NCI-H2196 (cell line): ENCODE measurements around the gene PIP4K2A.
"Not testable (repeated sequence)": the region's sequence is repeated elsewhere in the genome, so short reads cannot be mapped to it uniquely, and the experiment has no call there.

Experiments
- DNase-seq: peaks from one replicate; lab custom pipeline; 2025; ENCODE audit not compliant: unreplicated experiment; lab: John Stamatoyannopoulos, UW

Gene PIP4K2A

DNA sequence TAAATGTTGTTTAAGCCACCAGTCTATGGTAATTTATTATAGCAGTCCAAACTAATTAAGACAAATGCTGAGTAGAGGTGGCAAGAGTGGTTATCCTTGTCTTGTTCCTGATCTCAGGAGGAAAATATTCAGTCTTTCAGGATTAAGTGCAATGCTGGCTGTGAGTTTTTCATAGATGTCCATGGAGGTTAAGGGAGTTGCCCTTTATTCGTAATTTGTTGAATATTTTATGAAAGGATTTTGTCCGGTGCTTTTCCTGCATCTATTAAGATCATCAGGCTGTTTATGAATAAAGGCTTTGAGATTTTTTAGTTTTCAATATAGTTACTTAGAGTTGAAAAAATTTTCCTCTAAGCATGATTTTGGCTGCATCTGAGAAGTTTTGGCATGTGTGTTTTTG lies 186.9 kb downstream of the PIP4K2A start:
- DNase-seq: no peak

DNA sequence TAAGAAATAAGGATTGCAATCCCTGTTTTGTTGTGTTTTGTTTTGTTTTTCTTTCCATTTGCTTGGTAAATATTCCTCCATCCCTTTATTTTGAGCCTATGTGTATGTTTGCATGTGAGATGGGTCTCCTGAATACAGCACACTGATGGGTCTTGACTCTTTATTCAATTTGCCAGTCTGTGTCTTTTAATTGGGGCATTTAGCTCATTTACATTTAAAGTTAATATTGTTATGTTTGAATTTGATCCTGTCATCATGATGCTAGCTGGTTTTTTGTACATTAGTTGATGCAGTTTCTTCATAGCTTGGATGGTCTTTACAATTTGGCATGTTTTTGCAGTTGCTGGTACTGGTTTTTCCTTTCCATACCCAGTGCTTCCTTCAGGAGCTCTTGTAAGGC lies 190.0 kb downstream of the PIP4K2A start:
- not testable (repeated sequence) for DNase-seq

DNA sequence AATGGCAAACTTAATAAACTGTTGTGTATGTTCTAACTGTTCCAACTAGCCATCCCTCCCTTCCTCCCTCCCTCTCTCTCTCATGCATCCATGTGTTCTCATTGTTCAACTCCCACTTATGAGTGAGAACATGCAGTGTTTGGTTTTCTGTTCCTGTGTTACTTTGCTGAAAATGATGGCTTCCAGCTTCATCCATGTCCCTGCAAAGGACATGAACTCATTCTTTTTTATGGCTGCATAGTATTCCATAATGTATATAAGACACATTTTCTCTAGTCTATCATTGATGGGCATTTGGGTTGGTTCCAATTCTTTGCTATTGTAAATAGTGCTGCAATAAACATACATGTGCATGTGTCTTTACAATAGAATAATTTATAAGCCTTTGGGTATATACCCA lies 193.7 kb downstream of the PIP4K2A start:
- not testable (repeated sequence) for DNase-seq

DNA sequence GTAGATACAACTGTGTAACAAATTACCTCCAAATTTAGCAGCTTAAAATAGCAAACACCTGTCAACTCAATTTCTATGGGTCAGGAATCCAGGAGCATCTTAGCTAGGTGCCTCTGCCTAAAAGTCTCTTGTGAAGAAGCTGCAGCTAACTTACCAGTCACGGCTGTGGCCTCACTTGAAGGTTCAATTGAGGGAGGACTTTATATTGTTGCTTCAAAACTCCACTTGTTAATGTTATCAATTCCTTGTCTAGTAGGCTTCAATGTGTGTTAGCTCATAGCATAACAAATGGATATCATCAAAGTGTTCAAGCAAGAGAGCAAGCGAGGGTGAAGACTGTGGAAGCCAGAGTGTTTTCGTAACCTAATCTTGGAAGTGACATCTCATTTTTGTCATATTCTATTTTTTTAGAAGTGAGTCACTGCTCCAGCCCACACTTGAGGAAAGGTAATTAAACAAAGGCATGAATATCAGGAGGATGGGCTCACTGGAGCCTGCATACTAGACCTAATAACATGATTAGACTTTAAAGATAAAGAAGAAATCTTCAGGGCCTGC lies 196.1 kb downstream of the PIP4K2A start:
- no peak for DNase-seq

DNA sequence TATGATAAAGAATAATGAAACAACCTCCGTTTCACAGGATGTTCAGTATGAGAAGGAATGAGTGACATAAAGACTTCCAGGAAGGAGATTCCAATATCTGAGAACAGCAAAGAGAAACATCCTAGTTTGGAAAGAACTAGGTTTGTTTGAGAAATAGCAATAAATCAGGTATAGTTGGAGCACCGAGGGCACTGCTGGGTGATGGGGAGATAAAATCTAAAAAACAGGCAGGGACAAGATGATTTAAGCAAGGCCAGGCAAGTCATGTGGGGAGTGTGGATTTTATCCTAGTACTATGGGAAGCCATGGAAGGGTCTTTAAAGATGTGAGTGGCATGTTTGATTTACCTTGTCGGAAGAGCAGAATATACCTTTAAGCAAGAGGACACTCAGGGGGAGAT lies 199.4 kb downstream of the PIP4K2A start:
- no peak for DNase-seq

DNA sequence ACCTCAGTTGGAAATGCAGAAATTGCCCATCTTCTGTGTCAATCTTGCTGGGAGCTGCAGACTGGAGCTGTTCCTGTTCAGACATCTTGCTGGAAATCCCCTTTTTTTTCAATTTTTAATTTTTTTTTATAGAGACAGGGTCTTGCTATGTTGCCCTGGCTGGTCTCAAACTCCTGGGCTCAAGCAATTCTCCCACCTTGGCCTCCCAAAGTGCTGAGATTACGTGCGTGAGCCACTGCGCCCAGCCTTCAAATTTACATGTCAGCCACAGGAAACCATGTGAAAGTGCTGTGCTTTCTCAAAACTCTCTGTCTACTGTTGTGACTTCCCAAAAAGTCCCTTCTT lies 200.0 kb downstream of the PIP4K2A start:
- DNase-seq: not testable (repeated sequence)

DNA sequence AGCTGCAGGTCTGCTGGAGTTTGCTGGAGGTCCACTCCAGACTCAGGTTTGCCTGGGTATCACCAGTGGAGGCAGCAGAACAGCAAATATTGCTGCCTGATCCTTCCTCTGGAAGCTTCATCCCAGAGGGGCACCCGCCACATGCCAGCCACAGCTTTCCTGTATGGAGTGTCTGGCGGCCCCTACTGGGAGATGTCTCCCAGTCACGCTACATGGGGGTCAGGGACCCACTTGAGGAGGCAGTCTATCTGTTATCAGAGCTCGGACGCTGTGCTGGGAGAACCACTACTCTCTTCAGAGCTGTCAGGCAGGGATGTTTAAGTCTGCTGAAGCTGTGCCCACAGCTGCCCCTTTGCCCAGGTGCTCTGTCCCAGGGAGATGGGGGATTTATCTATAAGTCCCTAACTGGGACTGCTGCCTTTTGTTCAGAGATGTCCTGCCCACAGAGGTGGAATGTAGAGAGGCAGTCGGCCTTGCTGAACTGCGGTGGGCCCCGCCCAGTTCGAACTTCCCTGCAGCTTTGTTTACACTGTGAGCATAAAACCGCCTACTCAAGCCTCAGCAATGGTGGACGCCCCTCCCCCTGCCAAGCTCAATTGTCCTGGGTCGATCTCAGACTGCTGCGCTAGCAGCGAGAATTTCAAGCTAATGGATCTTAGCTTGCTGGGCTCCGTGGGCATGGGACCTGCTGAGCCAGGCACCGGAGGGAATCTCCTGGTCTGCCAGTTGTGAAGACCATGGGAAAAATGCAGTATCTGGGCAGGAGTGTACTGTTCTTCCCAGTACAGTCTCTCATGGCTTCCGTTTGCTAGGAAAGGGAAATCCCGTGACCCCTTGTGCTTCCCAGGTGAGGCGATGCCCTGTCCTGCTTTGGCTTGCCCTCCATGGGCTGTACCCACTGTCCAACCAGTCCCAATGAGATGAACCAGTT lies 200.6 kb downstream of the PIP4K2A start:
- DNase-seq: not testable (repeated sequence)

DNA sequence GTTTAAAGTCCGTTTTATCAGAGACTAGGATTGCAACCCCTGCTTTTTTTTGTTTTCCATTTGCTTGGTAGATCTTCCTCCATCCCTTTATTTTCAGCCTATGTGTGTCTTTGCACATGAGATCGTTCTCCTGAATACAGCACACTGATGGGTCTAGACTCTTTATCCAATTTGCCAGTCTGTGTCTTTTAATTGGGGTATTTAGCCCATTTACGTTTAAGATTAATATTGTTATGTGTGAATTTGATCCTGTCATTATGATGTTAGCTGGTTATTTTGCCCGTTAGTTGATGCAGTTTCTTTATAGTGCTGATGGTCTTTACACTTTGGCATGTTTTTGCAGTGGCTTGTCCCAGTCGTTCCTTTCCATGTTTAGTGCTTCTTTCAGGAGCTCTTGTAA lies 202.4 kb downstream of the PIP4K2A start:
- not testable (repeated sequence) for DNase-seq

DNA sequence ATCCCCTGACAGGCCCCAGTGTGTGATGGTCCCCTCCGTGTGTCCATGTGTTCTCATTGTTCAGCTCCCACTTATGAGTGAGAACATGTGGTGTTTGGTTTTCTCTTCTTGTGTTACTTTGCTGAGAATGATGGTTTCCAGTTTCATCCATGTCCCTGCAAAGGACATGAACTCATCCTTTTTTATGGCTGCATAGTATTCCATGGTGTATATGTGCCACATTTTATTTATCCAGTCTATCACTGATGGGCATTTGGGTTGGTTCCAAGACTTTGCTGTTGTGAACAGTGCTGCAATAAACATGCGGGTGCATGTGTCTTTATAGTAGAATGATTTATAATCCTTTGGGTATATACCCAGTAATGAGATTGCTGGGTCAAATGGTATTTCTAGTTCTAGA lies 206.2 kb downstream of the PIP4K2A start:
- DNase-seq: not testable (repeated sequence)

DNA sequence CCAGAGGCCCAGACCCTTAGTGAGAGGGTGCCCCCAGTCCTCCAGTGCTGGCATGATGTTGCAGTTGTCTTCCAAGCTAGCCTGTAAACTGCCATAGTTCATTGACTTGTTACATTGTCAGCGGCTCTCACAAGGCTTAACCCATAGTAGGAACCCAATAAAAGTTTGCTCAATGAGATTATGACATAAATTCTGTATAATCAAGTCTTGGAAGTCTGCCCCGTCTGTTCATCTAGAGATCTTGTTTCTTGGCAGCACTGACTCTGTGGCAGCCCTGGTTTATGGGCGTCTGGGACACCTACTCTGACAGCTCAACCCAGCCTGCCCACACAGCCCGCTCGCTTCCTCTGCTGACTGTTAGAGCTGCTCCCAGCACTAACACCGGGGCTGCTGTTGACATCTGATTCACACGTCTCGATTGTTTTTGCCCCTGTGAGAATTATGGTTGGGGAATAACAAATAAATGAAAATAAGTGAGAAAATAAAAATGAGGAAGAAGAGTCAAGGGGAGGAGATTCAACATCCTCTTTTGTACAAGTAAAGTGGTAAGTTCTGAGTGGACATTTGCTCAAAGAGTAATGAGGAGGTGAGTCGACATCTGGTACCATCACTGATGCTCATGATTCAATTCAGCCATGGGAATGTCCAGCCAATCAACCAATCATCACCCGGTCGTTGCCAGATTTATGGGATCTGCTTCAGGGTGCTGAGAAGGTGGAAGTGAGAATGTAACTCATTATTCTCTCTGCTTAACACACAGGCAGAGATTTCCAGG lies 208.3 kb downstream of the PIP4K2A start:
- DNase-seq: no peak

DNA sequence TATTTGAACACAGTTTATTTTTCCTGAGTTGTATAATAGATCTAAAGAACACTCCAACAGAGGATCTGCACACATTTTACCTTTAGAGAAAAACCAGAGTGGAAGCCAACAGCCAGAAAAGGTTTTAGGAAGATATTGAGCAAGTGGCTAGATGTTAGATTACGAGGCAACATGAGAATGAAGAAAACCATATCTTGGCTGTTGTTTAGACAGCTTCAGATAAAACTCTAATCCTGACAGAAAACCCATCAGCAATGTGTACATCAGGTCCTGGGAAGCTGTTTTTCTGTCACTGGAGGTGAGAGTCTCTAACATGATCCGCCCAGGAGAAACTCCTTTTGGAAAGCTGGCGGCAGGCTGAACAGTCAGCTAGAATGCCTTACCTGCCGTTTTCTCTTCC lies 209.6 kb downstream of the PIP4K2A start:
- no peak for DNase-seq

DNA sequence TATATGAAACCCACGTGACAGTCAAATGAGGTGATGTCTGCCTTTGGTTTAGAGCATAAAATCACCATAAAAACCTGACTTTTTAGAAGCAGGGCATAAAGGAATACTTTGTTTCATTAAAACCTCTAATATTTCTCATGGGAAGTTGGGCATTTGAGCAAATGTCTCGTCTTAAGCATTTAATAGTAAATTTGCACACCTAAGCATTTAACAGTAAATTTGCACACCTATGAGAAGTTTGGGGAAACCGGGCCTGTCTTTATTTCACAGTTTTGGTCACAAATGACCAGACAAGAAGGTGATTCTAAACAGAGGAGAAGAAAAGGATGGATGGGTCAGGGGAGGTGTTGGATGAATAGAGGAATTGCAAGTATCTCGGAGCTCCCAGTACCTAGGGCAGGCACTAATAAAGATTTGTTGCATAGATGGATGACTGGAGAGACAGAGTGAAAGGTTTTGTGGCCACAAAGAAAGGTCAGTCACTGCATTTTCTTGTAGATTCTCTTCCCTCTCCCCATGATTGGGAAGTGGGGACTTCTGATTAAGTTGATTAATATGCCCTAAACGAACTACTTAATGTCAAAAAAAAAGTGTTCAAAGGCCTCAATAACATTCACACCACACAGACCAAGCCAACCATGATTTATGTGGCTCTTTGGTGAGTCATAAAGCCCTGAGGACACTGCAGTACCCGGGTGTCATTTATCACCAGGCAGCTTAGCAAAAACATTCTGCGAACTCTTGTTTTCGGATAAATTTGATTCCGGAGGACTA lies 210.9 kb downstream of the PIP4K2A start:
- no peak for DNase-seq

DNA sequence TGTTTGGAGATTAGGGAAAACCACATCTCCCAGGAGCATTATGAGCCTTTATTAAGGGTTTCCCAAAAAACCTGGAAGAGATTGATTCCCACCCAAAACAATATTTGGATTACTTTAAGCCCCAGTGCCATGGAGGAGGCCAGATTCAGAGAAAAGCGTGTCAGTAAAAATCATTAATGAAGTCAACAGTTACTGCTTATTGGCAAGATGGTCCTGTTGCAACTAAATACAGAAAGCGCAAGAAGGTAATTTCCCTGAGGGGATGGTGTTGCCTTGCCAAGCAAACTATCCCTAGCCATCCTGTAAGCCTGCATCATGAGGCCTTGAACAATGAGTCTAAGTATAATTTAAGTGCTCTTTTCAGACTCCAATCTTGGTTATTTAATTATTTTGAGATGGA lies 212.5 kb downstream of the PIP4K2A start:
- DNase-seq: no peak

DNA sequence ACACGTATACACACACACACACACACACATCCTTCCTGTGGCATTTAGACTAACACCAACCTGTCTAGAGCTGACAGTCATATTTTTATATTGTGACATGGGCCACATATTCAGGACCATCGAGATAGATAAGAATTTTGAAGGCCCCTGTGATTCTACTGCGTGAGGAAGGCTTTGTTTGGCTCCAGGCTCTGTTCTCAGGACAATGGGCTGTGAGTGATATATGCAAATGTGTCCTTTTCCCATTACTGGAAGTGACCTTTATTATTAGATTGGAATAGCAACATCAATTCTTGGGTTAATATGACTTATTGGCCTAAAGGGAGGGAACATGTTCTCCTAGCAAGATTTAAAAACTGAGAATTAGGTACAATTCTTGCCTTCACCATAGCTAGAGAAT lies 213.0 kb downstream of the PIP4K2A start:
- no peak for DNase-seq

DNA sequence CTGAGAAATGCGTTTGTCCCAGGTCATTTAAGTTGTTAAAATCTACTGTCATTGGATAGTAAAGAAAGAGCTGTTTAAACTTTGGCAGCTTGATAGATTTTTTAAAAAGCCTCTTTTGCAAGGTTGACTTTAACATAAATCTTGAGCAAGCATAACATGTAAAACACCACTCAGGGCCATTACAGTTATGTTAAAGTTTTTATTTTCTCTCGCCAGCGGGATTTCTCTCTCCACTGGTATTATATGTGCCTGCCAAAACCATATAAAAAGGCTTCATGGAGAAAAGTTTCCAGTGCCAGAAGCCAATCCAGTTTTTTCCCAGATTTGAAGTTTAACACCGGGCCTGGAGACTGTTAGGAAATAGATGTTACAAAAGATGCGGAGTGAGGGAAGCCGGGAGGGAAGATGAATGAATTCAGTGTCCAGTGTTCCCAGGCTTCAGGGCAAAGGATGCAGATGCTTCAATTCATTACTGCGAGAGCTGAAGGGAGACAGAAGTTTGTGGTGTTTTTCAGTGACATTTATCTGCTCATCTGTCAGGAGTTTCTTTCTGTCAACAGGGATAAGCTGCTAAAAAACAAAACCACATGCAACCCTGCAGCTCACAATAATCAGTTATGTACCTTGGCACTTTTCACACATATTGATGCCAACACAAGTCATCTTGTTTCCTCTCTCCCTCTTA lies 213.6 kb downstream of the PIP4K2A start:
- no peak for DNase-seq

DNA sequence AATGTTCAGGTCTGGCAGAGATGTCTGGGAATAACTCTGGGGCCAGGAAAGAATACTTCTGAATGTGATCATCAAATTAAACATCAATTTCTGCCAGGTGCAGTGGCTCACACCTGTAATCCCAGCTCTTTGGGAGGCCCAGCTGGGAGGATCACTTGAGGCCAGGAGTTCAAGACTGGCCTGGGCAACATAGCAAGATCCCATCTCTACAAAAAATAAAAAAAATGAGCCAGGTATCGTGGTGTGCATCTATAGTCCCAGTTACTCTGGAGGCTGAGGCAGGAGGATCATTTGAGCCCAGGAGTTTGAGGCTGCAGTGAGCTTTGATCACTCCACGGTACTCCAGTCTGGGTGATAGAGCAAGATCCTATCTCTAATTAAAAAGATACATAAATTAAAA lies 214.4 kb downstream of the PIP4K2A start:
- DNase-seq: not testable (repeated sequence)

DNA sequence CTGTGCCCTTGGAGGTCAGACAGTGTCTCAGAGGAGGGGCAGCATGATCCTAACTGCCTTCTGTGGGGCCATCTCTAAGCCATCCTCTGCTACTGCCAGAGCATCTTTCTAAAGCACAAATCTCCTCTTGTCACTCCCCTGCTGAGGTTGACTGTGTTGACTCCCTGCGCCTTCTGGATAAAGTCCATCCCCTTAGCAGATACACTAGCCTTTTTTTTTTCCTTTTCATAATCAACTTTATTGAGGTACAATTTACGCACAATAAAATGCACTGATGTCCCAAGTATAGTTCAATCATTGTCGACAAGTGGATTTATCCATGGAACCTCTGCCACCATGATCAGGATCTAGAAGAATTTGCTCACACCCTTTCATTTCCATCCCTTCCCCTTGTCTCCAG lies 219.0 kb downstream of the PIP4K2A start:
- DNase-seq: no peak

DNA sequence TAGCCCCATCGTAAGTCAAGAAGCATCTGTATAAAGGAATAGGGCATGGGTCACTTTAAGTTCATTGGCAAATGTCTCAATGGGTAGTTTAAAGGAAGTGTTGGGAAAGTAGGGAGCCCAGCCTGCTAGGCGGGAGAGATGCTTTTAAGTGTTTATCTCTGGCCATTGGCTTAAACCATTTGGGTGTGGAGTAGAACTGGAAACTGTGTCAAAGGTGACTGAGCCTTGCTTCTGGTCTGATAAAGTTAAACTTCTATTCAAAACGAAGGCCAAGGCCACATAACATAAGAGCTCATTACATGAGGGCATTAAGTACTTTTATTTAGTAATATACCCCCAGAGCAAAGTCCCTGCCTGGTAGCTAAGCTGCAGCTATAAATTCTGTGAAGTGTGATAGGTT lies 220.4 kb downstream of the PIP4K2A start:
- DNase-seq: no peak

DNA sequence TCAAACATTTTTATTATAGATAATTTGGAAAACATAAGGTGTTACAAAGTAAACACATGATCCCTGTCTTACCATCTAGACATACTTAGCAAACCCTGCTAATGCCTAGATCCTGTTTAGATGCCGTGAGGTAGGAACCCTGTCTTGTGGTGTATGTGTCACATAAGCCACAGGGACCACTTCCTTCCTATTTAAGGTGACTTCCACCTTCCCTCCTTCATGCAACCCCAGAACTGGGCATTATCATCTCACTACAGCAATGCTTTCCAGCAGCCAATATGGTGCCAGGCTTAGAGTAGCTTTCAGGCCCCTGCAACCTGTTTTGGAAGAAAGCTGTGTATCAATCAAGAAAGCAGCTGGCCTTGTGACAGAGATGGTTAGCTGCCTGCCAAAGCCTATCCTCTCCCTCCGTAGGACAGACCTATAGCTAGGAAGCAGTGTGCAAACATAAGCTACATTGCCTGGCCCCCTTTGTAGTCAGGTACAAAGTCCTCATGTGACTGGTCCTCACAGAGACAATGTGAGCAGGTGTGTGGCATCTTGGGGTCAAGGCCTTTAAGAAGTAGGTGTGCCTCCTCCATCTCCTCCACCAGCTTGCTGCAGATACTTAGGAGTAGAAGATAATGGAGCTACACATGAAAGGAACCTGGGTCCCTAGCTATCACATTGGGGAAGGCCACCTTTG lies 222.3 kb downstream of the PIP4K2A start:
- no peak for DNase-seq

DNA sequence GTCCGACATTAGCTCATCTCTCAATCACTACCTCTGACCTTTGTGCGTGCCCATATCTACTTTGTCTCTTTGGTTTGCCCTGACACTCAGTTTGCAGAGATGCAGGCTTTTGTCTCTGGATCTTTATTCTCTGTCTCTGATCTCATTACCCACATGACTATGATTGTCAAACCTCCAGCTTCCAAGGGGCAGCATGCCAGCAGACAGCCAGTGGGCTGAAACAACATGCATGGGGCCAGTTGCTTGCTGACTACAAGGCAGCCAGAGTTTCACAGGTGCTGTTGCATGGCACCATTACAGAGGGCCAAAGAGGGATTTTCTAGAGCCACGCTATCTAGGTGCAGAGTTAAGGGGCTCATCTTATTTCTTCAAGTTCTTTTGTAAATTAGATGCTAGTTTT lies 222.9 kb downstream of the PIP4K2A start:
- DNase-seq: no peak
